H4 (cell line): Measurements from ENCODE around the gene SEZ6. TPM values are rescaled to one million over a fixed set of nuclear protein-coding genes. Genes with fewer than 3 reads are reported as not detected.

ENCODE experiments used
- DNase-seq: peaks from one replicate; pipeline ENCODE4 v3.0.0-alpha.2; 2015; ENCODE audit warnings: low spot score
- total RNA-seq: library from RNA; depleted of rRNA; stranded (reverse); fragments of >200 nt; shearing (Covaris generic); gene quantifications from 2 replicates; pipeline ENCODE4 v1.2.3, GENCODE V29; 2014; rRNA removed

SEZ6 gene, protein sequence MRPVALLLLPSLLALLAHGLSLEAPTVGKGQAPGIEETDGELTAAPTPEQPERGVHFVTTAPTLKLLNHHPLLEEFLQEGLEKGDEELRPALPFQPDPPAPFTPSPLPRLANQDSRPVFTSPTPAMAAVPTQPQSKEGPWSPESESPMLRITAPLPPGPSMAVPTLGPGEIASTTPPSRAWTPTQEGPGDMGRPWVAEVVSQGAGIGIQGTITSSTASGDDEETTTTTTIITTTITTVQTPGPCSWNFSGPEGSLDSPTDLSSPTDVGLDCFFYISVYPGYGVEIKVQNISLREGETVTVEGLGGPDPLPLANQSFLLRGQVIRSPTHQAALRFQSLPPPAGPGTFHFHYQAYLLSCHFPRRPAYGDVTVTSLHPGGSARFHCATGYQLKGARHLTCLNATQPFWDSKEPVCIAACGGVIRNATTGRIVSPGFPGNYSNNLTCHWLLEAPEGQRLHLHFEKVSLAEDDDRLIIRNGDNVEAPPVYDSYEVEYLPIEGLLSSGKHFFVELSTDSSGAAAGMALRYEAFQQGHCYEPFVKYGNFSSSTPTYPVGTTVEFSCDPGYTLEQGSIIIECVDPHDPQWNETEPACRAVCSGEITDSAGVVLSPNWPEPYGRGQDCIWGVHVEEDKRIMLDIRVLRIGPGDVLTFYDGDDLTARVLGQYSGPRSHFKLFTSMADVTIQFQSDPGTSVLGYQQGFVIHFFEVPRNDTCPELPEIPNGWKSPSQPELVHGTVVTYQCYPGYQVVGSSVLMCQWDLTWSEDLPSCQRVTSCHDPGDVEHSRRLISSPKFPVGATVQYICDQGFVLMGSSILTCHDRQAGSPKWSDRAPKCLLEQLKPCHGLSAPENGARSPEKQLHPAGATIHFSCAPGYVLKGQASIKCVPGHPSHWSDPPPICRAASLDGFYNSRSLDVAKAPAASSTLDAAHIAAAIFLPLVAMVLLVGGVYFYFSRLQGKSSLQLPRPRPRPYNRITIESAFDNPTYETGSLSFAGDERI
- total RNA-seq = not detected in 2 replicates

DNA sequence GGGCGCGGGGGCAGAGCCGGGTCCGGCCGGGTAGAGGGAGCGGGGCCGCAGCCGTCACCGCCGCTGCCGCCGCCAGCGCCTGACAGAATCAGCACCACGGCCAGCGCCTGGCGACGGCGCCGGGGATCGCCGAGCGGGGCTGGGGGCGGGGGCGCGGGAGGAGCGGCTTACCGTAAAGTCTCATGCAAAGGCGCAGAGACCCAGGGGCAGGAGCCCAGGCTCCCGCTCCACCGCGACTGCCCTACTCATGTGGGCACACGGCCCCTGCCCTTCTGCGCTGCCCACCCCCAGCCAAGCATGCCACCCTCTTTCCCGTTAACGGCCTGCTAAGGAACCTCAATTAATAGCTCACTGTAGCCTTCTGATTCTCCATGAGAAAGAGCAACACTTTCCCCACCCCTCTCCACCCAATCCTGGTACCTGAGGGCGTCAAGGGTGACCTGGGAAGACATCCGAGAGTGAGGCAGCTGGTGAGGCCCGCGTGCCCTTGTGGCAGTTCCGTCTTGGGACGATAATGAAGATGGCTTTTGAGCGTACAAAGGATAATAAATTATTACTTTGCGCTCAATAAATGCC lies at the start of gene SEZ6:
Gene SEZ6, minus strand, starts transcription at position 98 of the 576 bp plus-strand sequence. CDS start 164 bp downstream, outside the sequence.
- DNase-seq = peak; percentile 31

DNA sequence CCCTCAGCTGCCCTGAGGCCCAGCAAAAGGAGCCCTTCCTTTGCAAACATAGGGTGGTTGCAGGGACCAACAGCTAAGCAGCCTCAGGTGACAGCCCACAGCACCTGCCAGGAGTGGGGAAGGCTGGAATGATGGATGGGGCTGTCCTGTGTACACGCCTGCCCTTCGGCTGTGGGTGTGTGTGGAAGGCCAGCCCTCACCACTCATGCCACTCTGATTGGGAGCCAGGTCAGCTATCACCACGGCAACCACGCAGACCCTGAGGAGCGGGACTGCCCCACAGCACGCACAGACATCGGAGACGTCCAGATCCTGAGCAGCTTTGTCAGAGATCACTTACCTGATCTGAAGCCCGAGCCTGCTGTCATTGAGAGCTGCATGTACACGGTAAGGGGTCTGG lies 49.0 kb upstream of the SEZ6 start:
- no peak for DNase-seq

DNA sequence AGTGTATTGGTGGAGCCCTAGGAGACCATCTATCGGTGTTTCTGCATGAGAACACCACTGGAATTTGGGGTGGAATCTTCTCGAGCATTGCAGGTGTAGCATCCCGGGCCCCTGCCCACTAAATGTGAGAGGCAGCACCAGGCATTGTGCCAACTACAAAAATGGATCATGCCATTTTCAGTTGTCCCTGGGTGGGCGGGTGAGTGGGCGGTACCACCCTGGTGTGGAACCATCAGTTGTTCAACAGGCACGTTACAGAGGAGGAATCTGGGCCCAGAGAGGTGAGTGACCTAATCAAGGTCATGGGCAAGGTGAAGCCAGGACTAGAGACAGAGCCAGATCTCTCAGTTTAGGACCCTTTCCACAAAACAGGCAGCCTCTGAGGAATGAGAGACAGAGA lies 45.9 kb upstream of the SEZ6 start:
- no peak for DNase-seq

DNA sequence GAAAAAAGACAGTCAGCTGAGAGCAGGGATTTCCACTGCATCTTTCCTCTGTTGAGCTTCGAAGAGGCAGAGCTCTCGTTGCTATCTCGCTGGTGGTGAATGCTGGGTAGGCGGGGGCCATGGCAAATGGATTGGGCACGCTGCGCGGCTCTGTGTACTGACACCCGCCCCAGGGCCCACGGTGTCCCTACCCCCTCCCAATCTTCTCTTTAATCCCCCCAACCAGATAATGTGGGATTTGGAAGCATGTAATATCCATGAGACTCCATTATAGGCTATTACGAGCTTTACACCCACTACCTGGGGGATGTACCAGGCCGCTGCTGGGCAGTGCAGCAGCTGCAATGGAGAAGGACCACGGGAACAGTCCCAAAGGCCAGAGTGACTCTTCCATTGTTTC lies 45.4 kb upstream of the SEZ6 start:
- no peak for DNase-seq

DNA sequence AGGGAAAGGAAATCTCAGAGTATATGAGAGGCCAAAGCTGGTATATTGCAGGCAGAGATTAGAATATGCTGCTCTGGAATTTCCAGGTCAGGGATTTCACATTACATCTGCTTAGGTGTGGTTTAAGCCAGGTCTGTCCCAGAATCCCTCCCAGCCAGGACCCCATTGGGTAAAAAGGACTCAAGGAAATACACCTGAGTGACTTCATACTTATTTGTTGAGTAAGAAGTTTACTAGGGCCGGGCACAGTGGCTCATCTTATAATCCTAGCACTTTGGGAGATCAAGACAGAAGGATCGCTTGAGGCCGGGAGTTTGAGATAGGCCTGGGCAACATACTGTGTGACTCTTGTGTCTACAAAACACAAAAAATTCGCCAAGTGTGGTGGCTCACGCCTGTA lies 44.3 kb upstream of the SEZ6 start:
- DNase-seq = no peak

DNA sequence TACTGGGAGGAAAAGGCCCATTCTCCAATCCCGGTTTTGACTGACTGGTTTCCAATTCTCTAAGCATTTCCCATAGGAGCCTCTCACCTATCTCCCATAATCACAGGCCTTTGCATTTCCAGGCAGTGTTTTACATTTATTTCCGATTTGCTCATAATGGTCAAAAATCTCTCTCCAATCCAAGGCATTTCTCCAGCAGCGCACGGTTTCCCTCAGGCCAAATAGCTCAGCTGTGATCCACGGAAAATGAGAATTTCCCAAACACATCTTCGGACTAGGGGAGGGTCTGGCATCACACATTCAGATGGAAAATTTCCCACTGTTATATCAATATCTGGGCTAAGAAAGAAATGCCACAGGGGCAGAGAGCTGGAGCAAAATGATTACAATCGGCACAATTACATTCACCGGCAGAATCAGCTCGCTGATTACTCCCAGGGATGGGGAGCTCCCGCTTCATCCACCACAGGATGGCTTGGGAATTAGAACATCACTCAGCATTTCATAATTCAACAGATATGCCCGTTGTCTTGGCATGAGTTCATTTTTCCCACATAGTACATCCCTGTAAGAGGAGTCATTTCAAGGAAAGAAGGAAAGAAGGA lies 43.8 kb upstream of the SEZ6 start:
- no peak for DNase-seq

DNA sequence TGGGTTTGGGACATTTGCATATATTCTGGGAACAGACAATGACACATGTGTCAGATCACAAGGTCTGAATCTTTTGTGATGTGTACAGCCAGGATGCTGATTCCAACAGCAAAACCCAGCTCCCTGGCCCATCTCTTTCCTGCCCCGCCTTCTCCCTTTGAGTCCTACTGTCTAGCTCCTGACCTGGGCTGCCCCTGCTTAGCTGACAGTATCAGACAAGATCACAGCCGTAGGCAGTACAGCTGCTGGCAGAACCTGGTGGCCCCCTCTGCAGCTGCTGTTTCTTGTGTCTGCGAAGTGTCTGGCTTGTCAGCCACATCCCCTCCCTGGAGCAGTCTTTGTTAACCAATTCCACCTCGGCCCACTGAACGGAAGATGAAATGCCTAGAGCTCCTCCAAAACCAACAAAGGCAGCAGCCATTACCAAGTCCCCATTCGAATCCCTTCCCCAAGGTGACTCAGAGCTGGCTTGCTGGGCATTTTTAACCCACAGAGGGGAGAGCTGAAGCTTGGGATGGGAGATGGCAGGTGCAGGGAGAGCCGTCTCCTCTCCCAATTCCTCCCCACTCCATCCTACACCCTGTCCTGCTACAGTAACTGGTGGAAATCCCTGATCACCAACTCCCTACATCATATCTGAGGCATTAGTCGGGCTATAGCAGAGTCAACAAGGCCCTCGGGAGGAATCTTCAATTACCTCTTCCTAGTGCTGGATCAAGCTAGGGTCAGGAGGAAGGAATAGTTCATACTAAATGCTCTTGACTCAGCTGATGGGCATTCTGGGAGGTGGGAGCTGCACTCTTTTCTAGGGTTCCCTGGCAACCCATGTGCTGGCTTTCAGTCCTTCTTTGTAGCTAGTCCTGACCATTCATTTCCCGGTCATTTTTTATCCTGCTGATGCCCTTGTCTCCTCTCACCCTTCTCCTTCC lies 42.9 kb upstream of the SEZ6 start:
- no peak for DNase-seq

DNA sequence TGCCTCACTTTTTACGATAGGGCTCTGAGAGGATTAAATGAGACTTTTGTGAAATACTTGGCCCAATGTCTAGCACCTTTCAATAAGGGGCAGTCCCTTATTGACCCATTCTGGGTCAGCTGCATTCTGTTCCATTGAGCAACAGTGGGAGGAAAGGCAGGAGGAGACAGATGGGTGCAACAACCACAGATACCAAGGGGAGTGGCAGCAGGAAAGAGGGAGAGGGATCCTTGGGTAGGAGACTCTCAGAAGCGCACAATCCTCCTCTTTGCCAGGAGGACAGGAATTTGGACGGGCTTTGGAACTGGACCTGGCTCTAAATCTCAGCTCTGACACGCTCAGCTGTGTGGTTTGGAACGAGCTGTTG lies 40.6 kb upstream of the SEZ6 start:
- no peak for DNase-seq

DNA sequence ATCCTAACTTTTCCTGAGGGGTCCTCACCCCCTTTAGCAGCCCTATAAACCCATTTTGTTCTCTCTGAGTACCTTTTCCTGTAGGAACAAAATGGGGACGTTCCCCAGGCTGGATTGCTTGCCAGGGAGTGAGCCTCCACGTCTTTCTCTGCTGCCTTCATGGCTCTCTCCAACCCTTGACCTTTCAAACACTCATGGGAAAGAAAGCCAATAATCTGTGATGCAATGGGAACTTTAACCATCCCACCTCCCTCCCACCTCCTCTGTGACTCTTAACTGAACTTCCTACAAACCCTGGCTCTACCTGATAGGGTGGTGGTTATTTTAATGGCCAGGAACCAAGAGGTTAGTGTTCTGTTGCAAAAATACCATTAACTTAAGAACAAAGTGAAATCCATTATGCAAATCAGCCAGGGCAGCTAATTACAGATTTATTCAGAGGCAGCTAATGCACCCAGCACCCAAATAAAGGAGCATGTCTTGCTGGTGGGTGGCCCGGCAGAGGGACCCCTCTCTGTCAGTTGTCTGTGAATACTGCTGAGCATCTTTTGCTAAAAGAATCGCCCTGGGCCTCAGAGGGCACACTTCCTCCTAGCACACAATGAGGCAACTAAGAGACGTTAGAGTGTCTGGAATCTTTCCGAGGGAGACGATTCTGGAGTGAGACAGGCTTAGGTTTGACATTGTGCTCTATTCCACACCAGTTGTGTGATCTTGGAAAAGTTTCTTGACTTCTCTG lies 40.1 kb upstream of the SEZ6 start:
- DNase-seq = no peak

DNA sequence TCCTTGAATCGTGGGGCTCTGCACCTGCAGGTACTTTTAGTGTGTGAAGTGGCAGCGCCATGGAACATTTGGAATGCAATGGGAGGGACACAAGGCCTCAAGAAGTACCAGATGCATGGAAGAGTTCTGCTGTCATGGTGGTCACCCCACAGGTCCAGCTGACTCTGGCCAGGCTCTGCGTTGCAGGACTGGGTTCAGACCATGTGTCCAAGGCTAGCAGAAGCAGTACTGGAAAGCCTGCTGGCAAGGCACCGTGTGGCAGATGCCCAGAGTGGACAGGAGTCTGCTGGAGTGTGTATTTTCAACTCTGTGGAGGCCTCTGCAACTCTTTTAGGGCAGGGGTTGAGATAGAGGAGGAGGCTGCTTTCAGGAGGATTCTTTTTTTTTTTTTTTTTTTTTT lies 39.2 kb upstream of the SEZ6 start:
- DNase-seq = no peak

DNA sequence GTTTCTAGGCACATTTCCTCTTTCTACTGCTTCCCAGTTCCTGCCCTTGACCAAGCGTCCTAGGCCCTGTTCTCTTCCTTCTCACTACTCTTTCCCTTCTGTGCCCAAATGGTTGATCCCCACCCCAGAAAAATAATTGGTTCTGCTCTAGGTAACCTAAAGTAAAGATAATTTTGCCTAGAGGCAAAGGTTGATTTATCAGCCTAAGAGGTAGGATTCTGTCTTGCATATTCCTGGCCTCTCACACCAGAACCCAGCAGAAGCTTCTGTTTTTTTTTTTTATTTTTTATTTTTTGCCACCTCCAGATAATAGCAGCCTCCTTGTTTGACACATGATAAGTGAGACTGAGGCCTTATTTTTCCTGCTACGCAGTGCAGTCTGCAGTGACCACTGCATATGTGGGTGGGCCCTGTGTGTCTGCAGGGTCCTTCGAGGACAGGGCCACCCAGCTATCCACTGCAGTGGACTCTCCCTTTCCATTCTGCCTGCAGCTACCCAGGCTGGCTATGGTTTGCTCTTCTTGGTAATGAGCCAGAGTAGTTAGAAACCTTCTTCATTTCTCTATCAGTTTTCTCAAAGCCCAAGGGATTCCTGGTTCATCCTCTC lies 37.8 kb upstream of the SEZ6 start:
- DNase-seq = no peak

DNA sequence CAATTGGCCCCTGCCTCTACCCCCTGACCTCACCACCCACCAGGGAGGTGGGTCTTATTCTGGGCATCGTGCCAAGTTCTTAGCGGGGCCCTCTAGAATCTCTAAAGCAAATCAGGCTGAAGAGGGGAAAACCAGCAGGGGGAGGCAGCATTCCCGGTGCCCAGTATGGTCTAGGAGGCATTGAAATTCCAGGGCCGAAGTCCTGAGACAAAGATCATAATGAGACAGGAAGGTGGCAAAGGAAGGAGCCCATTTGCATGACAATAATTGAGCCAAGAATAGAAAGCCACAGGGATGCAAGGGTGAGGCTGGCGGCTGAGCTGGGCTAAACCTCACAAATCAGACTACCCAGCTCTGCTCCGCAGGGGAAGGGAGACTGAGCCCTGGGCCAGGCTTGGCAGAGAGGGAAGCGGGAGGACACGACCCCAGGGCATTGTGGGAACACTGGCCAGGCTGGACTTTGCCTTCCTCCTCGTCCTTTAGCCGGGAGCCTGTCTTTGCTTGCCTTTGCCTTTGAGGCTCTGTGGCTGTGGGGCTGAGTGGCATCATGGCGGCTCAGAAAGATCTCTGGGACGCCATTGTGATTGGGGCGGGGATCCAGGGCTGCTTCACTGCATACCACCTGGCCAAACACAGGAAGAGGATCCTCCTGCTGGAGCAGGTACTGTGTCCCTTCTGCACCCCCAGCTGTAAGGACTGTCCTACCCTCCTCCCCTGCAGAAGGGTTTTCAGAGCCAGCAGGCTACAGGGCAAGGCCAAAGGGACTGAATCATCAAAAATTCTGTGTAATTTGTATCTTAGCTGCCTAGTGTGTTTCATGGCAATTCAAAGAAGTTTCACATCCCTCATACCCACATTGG lies 37.1 kb upstream of the SEZ6 start, which contains the start of gene PIPOX:
Gene PIPOX, plus strand, starts transcription at position 463 of the 860 bp plus-strand sequence. Its CDS starts 85 bp downstream, at position 548.
- peak; percentile 51 for DNase-seq

DNA sequence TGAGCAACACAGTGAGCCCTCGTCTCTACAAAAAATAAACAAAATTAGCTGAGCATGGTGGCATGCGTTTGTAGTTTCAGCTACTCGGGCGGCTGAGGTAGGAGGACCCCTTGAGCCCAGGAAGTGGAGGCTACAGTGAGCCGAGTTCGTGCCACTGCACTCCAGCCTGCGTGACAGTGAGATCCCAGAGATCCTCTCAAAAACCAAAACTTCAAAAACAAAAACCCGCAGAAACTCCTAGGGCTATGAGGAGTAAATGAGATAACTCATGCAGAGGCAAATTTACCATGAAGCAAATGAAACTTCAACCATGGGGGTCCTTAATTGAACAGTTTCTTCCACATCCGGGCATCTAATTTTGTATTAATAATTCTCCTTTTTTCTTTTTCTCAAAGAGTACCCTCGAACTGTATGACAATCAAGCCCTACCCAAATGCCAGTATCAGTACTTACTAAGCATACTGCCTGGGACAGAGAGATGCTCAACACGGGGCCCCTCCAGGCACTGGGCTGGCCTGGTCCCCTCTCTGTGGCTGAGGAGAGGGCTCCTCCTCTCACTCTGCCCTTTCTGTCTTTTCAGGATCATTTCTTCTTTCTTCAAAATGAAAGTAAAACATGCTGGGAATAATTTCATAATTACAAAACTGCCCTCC lies 36.3 kb upstream of the SEZ6 start:
- no peak for DNase-seq

DNA sequence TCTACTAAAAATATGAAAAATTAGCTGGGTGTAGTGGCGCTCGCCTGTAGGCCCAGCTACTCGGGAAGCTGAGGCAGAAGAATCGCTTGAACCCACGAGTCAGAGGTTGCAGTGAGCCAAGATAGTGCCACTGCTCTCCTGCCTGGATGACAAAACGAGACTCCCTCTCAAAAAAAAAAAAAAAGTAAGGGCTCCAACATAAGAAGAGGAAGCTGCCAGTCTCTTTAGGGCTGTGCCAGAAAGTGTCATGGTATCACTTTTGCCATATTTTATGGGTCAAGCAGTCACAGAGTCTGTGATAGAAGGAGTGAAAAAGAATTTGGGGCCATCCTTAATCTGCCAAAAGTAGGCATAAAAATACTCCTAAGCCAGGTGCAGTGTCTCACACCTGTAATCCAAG lies 35.7 kb upstream of the SEZ6 start:
- no peak for DNase-seq

DNA sequence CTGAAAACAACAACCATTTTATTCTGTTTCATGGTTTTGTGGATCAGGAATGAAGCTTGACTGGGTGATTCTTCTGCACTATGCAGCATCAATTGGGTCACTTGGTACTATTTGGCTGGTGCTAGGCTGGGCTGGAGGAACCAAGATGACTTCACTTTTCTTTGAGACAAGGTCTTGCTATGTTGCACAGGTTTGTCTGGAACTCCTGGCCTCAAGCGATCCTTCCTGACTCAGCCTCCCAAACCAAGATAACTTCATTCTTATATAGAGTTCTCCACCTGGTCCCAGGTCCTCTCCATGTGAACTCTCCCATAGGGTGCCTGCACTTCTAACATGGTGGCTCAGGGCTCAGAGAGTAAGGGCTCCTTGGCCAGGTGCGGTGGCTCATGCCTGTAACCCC lies 35.3 kb upstream of the SEZ6 start:
- no peak for DNase-seq

DNA sequence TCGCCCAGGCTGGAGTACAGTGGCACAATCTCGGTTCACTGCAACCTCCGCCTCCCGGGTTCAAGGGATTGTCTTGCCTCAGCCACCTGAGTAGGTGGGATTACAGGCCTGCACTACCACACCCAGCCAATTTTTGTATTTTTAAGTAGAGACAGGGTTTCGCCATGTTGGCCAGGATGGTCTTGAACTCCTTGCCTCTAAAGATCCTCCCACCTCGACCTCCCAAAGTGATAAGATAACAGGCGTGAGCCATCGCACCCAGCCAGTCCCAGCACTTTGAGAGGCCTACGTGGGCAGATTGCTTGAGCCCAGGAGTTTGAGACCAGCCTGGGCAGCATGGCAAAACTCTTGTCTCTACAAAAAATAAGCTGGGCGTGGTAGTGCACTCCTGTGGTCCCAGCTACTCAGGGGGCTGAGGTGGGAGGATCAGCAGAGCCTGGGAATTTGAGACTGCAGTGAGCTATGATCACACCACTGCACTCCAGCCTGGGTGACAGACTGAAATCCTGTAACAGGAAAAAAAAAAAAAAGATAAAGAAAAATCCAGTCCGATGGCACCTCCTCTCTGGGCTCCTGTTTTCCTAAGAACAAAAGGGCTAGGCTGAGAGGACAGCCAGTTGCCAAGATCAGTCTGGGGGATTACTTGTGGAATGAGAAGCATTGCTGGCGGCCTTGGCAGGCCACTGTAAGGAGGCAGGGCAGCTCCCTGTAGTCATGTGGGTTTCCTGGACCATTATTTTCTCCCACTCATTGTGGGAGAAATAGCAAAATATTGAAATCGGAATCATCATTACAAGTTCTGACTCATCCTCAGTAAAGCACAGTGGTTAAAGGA lies 34.1 kb upstream of the SEZ6 start:
- DNase-seq = peak; percentile 55
